ENCODE results near the gene ZMYM3.

The ZMYM3 gene

GRCh38 chrX:71191248-71191647 lies 62.7 kb downstream of the ZMYM3 start:
- no peak for DNase-seq (ENCODE audit: low read depth)
- H3K4me3 ChIP-seq (ENCODE audit: control insufficient read depth, low read depth, low read length) = no peak overlapping the region
- TF ChIP-seq CTCF (IDR thresholded peaks at IDR 0.05; ENCODE audit: control insufficient read depth, insufficient read depth, low read depth, low read length, missing control alignments) = no peak

Data from AG09309 (cell line).